Activated CD8-positive, alpha-beta memory T cell treated with anti-CD3 and anti-CD28 coated beads, Interleukin-2, amount 50 U/mL, for 24 hours (primary cell): ENCODE measurements around the gene DDI2.

Source experiments
- DNase-seq: peaks from one replicate; pipeline ENCODE4 v3.0.0-alpha.2; 2020; ENCODE audit errors: extremely low read depth

The DDI2 gene

GRCh38 chr1:15702722-15703550, 85.7 kb downstream of the DDI2 start:
- no peak for DNase-seq

- no peak for DNase-seq
Observed at GRCh38 chr1:15703562-15703961, 86.3 kb downstream of the DDI2 start.

GRCh38 chr1:15704526-15705183, 87.4 kb downstream of the DDI2 start:
- DNase-seq, result no peak

- no peak for DNase-seq
Observed at GRCh38 chr1:15705184-15705566, 87.9 kb downstream of the DDI2 start.

- no peak for DNase-seq
Observed at GRCh38 chr1:15706751-15707150, 89.5 kb downstream of the DDI2 start.

GRCh38 chr1:15707239-15707925, 90.1 kb downstream of the DDI2 start:
- DNase-seq, result no peak

GRCh38 chr1:15708486-15709137, 91.4 kb downstream of the DDI2 start:
- no peak for DNase-seq

GRCh38 chr1:15709226-15709625, 92.0 kb downstream of the DDI2 start:
- DNase-seq, result no peak

GRCh38 chr1:15712168-15712567, 94.9 kb downstream of the DDI2 start:
- no peak for DNase-seq

- DNase-seq, result no peak
Observed at GRCh38 chr1:15714406-15715136, 97.3 kb downstream of the DDI2 start.

- no peak for DNase-seq
Observed at GRCh38 chr1:15717418-15718125, 100.3 kb downstream of the DDI2 start.

GRCh38 chr1:15718199-15718601, 100.9 kb downstream of the DDI2 start:
- no peak for DNase-seq
